Endothelial cell of umbilical vein (primary cell): ENCODE measurements around the gene CNPY3.
"Not testable (repeated sequence)": the region's sequence is repeated elsewhere in the genome, so short reads cannot be mapped to it uniquely, and the experiment has no call there.

Experiments
- EZH2 ChIP-seq: IDR thresholded peaks from 2 replicates; pipeline ENCODE4 v1.6.1; 2012; ENCODE audit warnings: borderline replicate concordance, low read depth, mild to moderate bottlenecking, moderate library complexity, low read length, inconsistent platforms; ENCODE audit not compliant: severe bottlenecking
- POLR2AphosphoS5 ChIP-seq: IDR thresholded peaks from 2 replicates; pipeline ENCODE4 v1.6.1; 2012; ENCODE audit warnings: low read depth, mild to moderate bottlenecking, control low read depth, low read length, moderate library complexity; ENCODE audit not compliant: insufficient read depth
- TF ChIP-seq, protein P1 (sequence below), 2 donors: IDR thresholded peaks; 1 replicate in 1 of 2; 2 replicates in 1 of 2; pipeline ENCODE4 v1.5.1; 2011; ENCODE audit warnings: low read length in 2 of 2, mild to moderate bottlenecking in 2 of 2, moderate library complexity in 2 of 2, control low read depth in 1 of 2, inconsistent platforms in 1 of 2, low read depth in 1 of 2; ENCODE audit not compliant: insufficient read depth in 1 of 2; ENCODE audit errors: extremely low read depth in 1 of 2

DNA sequence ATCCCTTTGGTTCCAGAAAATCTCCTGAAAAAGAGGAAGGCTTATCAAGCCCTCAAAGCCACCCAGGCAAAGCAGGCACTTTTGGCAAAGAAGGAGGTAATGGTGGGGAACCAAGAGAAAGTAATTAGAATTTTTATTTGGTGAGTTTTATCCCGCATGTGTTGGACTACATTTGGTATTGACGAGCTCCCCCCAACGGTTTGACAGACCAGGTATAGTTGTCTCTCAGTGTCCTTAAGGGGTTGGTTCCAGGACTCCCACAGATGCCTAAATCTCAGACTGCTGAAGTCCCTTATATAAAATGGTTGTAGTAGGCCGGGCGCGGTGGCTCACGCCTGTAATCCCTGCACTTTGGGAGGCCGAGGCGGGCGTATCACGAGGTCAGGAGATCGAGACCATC lies 48.4 kb upstream of the CNPY3 start:
- TF ChIP-seq, protein P1, sequence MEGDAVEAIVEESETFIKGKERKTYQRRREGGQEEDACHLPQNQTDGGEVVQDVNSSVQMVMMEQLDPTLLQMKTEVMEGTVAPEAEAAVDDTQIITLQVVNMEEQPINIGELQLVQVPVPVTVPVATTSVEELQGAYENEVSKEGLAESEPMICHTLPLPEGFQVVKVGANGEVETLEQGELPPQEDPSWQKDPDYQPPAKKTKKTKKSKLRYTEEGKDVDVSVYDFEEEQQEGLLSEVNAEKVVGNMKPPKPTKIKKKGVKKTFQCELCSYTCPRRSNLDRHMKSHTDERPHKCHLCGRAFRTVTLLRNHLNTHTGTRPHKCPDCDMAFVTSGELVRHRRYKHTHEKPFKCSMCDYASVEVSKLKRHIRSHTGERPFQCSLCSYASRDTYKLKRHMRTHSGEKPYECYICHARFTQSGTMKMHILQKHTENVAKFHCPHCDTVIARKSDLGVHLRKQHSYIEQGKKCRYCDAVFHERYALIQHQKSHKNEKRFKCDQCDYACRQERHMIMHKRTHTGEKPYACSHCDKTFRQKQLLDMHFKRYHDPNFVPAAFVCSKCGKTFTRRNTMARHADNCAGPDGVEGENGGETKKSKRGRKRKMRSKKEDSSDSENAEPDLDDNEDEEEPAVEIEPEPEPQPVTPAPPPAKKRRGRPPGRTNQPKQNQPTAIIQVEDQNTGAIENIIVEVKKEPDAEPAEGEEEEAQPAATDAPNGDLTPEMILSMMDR (IDR thresholded peaks at IDR 0.05; ENCODE audit: extremely low read depth in 1 of 2, insufficient read depth in 1 of 2, low read depth in 1 of 2, low read length in 2 of 2) = not testable (repeated sequence)
- not testable (repeated sequence) for TF ChIP-seq POLR2AphosphoS5, EZH2
